Endothelial cell of umbilical vein (primary cell): ENCODE data around the gene NCOA7.

Source experiments
- EZH2 ChIP-seq: IDR thresholded peaks from 2 replicates; pipeline ENCODE4 v1.6.1; 2012; ENCODE audit warnings: borderline replicate concordance, low read depth, mild to moderate bottlenecking, moderate library complexity, low read length, inconsistent platforms; ENCODE audit not compliant: severe bottlenecking
- GATA2 ChIP-seq: IDR thresholded peaks from 2 replicates; pipeline ENCODE4 v1.7.0; 2011; ENCODE audit warnings: low read depth, mild to moderate bottlenecking, moderate library complexity, mixed read lengths, low read length; ENCODE audit not compliant: insufficient read length, insufficient read depth
- JUN ChIP-seq: IDR thresholded peaks from 2 replicates; pipeline ENCODE4 v1.6.1; 2011; ENCODE audit warnings: borderline replicate concordance, low read depth; ENCODE audit not compliant: insufficient read length, insufficient read depth
- MYC ChIP-seq: IDR thresholded peaks from one replicate; pipeline ENCODE4 v1.6.1; 2011; ENCODE audit warnings: mild to moderate bottlenecking, low read depth, low read length
- POLR2A ChIP-seq: IDR thresholded peaks from 2 replicates; pipeline ENCODE4 v1.6.1; 2012; ENCODE audit warnings: low read depth, mild to moderate bottlenecking, control low read depth, low read length
- POLR2AphosphoS5 ChIP-seq: IDR thresholded peaks from 2 replicates; pipeline ENCODE4 v1.6.1; 2012; ENCODE audit warnings: low read depth, mild to moderate bottlenecking, control low read depth, low read length, moderate library complexity; ENCODE audit not compliant: insufficient read depth
- TF ChIP-seq, protein P1 (sequence below), 2 donors: IDR thresholded peaks; 1 replicate in 1 of 2; 2 replicates in 1 of 2; pipeline ENCODE4 v1.5.1; 2011; ENCODE audit warnings: low read length in 2 of 2, mild to moderate bottlenecking in 2 of 2, moderate library complexity in 2 of 2, control low read depth in 1 of 2, inconsistent platforms in 1 of 2, low read depth in 1 of 2; ENCODE audit not compliant: insufficient read depth in 1 of 2; ENCODE audit errors: extremely low read depth in 1 of 2

DNA sequence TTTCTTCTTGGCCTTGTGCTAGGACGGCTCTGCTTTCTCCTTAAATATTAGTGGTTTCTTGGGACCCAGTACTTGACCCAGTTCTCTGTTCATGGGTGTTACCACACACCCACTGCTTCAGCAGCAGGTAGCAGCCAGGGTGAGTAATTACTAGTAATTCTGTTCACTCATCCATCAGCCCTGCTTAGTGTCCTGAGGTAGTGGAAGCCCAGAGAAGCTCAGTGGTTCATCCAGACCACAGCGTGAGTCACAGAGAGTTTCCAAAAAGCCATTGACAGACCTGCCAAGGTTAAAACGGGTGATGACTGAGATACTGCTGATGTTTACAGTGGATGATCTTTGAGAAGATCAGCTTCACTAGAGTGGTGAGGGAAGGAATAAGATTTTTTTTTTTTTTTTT is 114.1 kb downstream of the NCOA7 start:
- TF ChIP-seq MYC = no peak
- TF ChIP-seq, protein P1, sequence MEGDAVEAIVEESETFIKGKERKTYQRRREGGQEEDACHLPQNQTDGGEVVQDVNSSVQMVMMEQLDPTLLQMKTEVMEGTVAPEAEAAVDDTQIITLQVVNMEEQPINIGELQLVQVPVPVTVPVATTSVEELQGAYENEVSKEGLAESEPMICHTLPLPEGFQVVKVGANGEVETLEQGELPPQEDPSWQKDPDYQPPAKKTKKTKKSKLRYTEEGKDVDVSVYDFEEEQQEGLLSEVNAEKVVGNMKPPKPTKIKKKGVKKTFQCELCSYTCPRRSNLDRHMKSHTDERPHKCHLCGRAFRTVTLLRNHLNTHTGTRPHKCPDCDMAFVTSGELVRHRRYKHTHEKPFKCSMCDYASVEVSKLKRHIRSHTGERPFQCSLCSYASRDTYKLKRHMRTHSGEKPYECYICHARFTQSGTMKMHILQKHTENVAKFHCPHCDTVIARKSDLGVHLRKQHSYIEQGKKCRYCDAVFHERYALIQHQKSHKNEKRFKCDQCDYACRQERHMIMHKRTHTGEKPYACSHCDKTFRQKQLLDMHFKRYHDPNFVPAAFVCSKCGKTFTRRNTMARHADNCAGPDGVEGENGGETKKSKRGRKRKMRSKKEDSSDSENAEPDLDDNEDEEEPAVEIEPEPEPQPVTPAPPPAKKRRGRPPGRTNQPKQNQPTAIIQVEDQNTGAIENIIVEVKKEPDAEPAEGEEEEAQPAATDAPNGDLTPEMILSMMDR (IDR thresholded peaks at IDR 0.05; ENCODE audit: extremely low read depth in 1 of 2, insufficient read depth in 1 of 2, low read depth in 1 of 2, low read length in 2 of 2) = no peak
- TF ChIP-seq POLR2AphosphoS5 = no peak
- no peak for TF ChIP-seq EZH2
- TF ChIP-seq POLR2A = no peak
- no peak for TF ChIP-seq GATA2
- no peak for TF ChIP-seq JUN
